Thyroid gland (tissue), 4 donors: ENCODE measurements around the gene ST8SIA1. TPM values are rescaled to one million over a fixed set of nuclear protein-coding genes. Genes with fewer than 3 reads are reported as not detected.

Source experiments
- DNase-seq, 2 donors: peaks; one replicate each; pipeline ENCODE4 v3.0.0-alpha.2; 2019
- H3K27ac ChIP-seq, 3 donors: fragments of 200-600 bp; sonication (generic); 1 replicate in 2 of 3; 2 replicates in 1 of 3; pipeline ENCODE4 v1.5.1; 2016 to 2019; ENCODE audit warnings: mild to moderate bottlenecking in 1 of 3, moderate library complexity in 1 of 3
- H3K27me3 ChIP-seq: fragments of 200-600 bp; sonication (generic); one replicate; pipeline ENCODE4 v1.5.1; 2019
- H3K36me3 ChIP-seq, 2 donors: fragments of 200-600 bp; sonication (generic); one replicate each; pipeline ENCODE4 v1.5.1; 2016 to 2019
- H3K4me1 ChIP-seq, 2 donors: fragments of 200-600 bp; sonication (generic); one replicate each; pipeline ENCODE4 v1.5.1; 2017 to 2019
- H3K4me3 ChIP-seq, 3 donors: fragments of 200-600 bp; sonication (generic); replicated peaks in 1 of 3; 1 replicate in 2 of 3; 2 replicates in 1 of 3; pipeline ENCODE4 v1.5.1; 2016; ENCODE audit warnings: mild to moderate bottlenecking in 1 of 3
- H3K9me3 ChIP-seq: fragments of 200-600 bp; sonication (generic); one replicate; pipeline ENCODE4 v1.5.1; 2017
- POLR2A ChIP-seq, 2 donors: fragments of 450-650 bp; IDR thresholded peaks; one replicate each; pipeline ENCODE4 v1.6.1; 2017; ENCODE audit warnings: antibody characterized with exemption in 2 of 2, mild to moderate bottlenecking in 2 of 2, moderate library complexity in 1 of 2
- WGBS, 2 donors: methylation state at CpG; one replicate each; pipeline ENCODE4 v1.1.5; 2017; 5-methylcytosine and 5-hydroxymethylcytosine counted together
- intact Hi-C: fragments of 100-400 bp; cut with DNase I; formaldehyde crosslinking; loops from one replicate; pipeline ENCODE4 v1.15.1; 2023
- total RNA-seq, 4 donors: library from RNA; depleted of rRNA; stranded (reverse); fragments of >200 nt; gene quantifications; one replicate each; pipeline ENCODE4 v1.2.3, GENCODE V29; 2016
- TF ChIP-seq, protein P1 (sequence below), 6 experiments: fragments of 200-600 bp in 3 of 6; fragments of 450-650 bp in 3 of 6; sonication (generic) in 3 of 6; IDR thresholded peaks; one replicate each; pipeline ENCODE4 v1.5.1; 2016 to 2019; ENCODE audit warnings: antibody characterized with exemption in 6 of 6, mild to moderate bottlenecking in 2 of 6, inconsistent platforms in 1 of 6, moderate library complexity in 1 of 6

ST8SIA1 gene
- total RNA-seq, 4 donors from 2014 or later, result 2.5 to 5.2 (median 4.9) TPM

DNA sequence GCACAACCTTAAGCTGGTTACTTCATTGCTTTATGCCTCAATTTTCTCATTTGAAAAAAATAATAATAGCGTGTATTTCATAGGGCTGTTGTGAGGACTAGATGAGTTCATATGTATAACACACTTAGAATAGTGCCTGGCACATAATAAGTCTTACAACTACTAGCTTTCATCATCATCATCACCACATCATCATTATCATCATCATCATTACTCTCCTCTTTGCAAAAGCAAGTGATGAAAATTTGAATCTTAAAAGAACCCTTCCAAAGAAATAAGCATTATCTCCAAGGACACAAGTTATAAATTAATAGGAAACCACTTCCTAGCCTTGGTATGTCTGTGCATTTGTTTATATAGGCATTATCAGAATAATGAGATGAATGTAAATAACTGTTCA, 117.0 kb downstream of the ST8SIA1 start:
- TF ChIP-seq, protein P1, sequence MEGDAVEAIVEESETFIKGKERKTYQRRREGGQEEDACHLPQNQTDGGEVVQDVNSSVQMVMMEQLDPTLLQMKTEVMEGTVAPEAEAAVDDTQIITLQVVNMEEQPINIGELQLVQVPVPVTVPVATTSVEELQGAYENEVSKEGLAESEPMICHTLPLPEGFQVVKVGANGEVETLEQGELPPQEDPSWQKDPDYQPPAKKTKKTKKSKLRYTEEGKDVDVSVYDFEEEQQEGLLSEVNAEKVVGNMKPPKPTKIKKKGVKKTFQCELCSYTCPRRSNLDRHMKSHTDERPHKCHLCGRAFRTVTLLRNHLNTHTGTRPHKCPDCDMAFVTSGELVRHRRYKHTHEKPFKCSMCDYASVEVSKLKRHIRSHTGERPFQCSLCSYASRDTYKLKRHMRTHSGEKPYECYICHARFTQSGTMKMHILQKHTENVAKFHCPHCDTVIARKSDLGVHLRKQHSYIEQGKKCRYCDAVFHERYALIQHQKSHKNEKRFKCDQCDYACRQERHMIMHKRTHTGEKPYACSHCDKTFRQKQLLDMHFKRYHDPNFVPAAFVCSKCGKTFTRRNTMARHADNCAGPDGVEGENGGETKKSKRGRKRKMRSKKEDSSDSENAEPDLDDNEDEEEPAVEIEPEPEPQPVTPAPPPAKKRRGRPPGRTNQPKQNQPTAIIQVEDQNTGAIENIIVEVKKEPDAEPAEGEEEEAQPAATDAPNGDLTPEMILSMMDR (IDR thresholded peaks at IDR 0.05), result no peak
- TF ChIP-seq POLR2A (IDR thresholded peaks at IDR 0.05), result no peak
- no peaks in the 10 kb centered on the region for H3K27me3 ChIP-seq
- H3K36me3 ChIP-seq, result no peaks in the 10 kb centered on the region
- DNase-seq, result no peak
- H3K4me1 ChIP-seq, result no peaks in the 10 kb centered on the region
- no peak overlapping the region for H3K4me3 ChIP-seq
- H3K27ac ChIP-seq, result no peak overlapping the region
- intact Hi-C loops, result no loop called here
- H3K9me3 ChIP-seq, result no peaks in the 10 kb centered on the region
- WGBS, 2 donors, result 91 to 93% methylated on average over 1 of the region's 1 CpG

- intact Hi-C loops, result no loop called here
- Histone ChIP-seq H3K9me3 (no peaks in the 10 kb centered on the region), H3K36me3 (no peaks in the 10 kb centered on the region), H3K27me3 (no peaks in the 10 kb centered on the region), H3K4me1 (no peaks in the 10 kb centered on the region), H3K4me3 (no peak overlapping the region), H3K27ac (no peak overlapping the region)
- TF ChIP-seq, protein P1 (IDR thresholded peaks at IDR 0.05), result no peak
- TF ChIP-seq POLR2A (IDR thresholded peaks at IDR 0.05), result no peak
- WGBS, 2 donors, result 91 to 92% methylated on average over 4 of the region's 4 CpGs
- no peak for DNase-seq
Observed at GRCh38 chr12:22215467-22216253, 118.8 kb downstream of the ST8SIA1 start.

GRCh38 chr12:22211128-22211527, 123.4 kb downstream of the ST8SIA1 start:
- DNase-seq, result no peak
- Histone ChIP-seq H3K36me3 (no peaks in the 10 kb centered on the region), H3K27me3 (no peaks in the 10 kb centered on the region), H3K27ac (no peak overlapping the region), H3K4me3 (no peak overlapping the region), H3K9me3 (no peaks in the 10 kb centered on the region), H3K4me1 (no peaks in the 10 kb centered on the region)
- TF ChIP-seq, protein P1 (IDR thresholded peaks at IDR 0.05), result no peak
- TF ChIP-seq POLR2A (IDR thresholded peaks at IDR 0.05), result no peak
- intact Hi-C loops, result no loop called here
- WGBS, 2 donors, result 93 to 100% methylated on average over 2 of the region's 2 CpGs

DNA sequence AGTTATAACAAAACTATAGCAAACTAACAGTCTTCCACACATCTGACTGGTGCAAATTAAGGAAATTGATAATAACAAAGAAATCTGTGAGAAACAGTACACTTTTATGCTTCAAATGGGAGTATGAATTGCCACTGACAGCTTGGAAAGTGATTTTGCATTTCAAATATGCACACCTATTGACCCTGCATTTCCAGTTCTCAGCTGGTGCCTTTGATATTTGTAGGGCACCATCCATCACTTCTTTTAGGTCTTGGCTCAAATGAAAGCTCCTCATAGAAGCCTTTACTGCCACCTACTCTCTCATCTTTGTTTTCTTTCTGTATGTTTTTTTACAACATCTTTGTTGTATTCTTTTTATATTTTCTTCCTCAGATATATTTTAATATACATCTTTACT, 125.1 kb downstream of the ST8SIA1 start:
- TF ChIP-seq POLR2A (IDR thresholded peaks at IDR 0.05), result no peak
- TF ChIP-seq, protein P1 (IDR thresholded peaks at IDR 0.05), result no peak
- H3K4me1 ChIP-seq, result no peaks in the 10 kb centered on the region
- DNase-seq, result no peak
- no peak overlapping the region for H3K4me3 ChIP-seq
- H3K27ac ChIP-seq, result no peak overlapping the region
- H3K27me3 ChIP-seq, result no peaks in the 10 kb centered on the region
- H3K36me3 ChIP-seq, result no peaks in the 10 kb centered on the region
- no peaks in the 10 kb centered on the region for H3K9me3 ChIP-seq
- intact Hi-C loops, result no loop called here

DNA sequence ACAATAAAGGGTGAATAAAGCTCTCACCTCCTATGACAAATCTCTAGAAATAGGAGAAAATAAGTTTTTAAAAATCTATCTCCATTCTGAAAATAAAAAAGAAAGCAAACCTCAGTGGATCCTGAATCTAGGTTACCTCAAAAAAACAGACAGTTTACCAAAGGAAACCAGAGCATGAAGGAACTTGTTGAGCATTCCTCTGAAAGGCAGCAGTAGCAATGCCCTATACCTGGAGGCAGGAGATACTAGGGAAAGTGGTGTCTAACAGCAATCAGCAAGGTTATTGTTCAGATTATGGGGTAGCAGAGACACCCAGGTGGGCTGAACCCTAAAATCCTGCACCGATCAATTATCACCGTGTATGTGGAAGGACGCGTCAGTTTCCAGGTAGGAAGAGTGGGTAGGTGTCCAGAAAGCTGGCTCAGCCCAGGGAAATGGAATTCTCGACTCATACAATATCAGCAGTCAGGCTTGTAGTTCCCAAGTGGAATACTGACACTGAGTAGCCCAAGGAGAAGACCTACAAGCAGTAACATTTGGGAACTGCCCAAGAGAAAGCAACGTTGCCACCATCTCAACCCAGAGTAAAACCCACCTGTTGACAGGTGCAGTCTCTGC, 128.3 kb downstream of the ST8SIA1 start:
- no peaks in the 10 kb centered on the region for H3K27me3 ChIP-seq
- no peaks in the 10 kb centered on the region for H3K9me3 ChIP-seq
- intact Hi-C loops, result no loop called here
- H3K4me1 ChIP-seq, result no peaks in the 10 kb centered on the region
- 93 to 95% methylated on average over 6 of the region's 6 CpGs for WGBS, 2 donors
- DNase-seq, result no peak
- TF ChIP-seq POLR2A (IDR thresholded peaks at IDR 0.05), result no peak
- TF ChIP-seq, protein P1 (IDR thresholded peaks at IDR 0.05), result no peak
- no peak overlapping the region for H3K4me3 ChIP-seq
- no peaks in the 10 kb centered on the region for H3K36me3 ChIP-seq
- H3K27ac ChIP-seq, result no peak overlapping the region
